Stimulated activated naive CD8-positive, alpha-beta T cell treated with anti-CD3 and anti-CD28 coated beads, Interleukin-15, Interleukin-2, amounts not matched to agents 100 ng/mL and 50 ng/mL, for 24 hours (primary cell): Measurements from ENCODE around the gene SFXN2.
A peak's percentile ranks its signal among the peaks of the same experiment; 100 is the strongest.

Source experiments
- H3K27ac Mint-ChIP-seq: one replicate; pipeline ENCODE4 v1.8.0; 2021; ENCODE audit warnings: mild to moderate bottlenecking, mixed read lengths
- H3K27me3 Mint-ChIP-seq: one replicate; pipeline ENCODE4 v1.8.0; 2021; ENCODE audit warnings: mixed read lengths
- H3K36me3 Mint-ChIP-seq: one replicate; pipeline ENCODE4 v1.8.0; 2021; ENCODE audit warnings: low read depth, mixed read lengths
- H3K4me1 Mint-ChIP-seq: one replicate; pipeline ENCODE4 v1.8.0; 2021; ENCODE audit warnings: low read depth, mixed read lengths
- H3K4me3 Mint-ChIP-seq: one replicate; pipeline ENCODE4 v1.8.0; 2021; ENCODE audit warnings: mild to moderate bottlenecking, mixed read lengths
- H3K9me3 Mint-ChIP-seq: one replicate; pipeline ENCODE4 v1.8.0; 2021; ENCODE audit warnings: mixed read lengths

The SFXN2 gene

DNA sequence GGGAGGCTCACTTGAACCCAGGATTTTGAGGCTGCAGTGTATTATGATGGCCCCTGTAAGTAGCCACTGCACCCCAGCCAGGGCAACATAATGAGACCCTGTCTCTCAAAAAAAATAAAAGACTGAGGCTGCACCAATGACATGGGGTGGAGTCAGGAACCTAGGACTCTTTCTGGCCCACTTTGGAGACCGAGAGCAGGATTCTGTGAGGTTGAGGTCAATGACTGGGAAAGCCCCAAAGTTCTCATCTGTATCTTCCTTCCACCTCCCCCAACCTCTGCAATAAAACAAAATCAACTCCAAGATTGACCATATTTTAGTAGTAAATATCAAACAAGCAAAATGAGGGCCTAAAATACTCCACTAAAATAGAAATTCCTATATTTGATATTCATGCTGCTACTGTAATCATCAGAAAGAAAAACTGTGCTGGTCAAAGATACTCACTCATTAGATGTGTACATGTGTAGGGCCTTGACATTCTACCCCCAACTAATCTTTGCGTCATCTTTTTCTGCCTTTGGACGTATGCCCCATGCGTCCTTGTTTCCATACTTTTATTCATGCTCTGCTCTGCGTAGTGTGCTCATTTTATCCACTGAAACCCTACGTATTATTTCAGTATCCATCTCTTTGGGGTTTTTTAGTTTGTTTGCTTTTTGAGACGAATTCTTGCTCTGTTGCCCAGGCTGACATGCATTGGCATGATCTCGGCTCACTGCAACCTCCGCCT lies 53.2 kb downstream of the SFXN2 start:
- Mint-ChIP-seq H3K27ac (no peak overlapping the region), H3K4me3 (no peak overlapping the region), H3K9me3 (no peaks in the 10 kb centered on the region), H3K4me1 (peaks cover 67% of the 10 kb centered on the region), H3K27me3 (no peaks in the 10 kb centered on the region), H3K36me3 (peaks cover 36% of the 10 kb centered on the region)

DNA sequence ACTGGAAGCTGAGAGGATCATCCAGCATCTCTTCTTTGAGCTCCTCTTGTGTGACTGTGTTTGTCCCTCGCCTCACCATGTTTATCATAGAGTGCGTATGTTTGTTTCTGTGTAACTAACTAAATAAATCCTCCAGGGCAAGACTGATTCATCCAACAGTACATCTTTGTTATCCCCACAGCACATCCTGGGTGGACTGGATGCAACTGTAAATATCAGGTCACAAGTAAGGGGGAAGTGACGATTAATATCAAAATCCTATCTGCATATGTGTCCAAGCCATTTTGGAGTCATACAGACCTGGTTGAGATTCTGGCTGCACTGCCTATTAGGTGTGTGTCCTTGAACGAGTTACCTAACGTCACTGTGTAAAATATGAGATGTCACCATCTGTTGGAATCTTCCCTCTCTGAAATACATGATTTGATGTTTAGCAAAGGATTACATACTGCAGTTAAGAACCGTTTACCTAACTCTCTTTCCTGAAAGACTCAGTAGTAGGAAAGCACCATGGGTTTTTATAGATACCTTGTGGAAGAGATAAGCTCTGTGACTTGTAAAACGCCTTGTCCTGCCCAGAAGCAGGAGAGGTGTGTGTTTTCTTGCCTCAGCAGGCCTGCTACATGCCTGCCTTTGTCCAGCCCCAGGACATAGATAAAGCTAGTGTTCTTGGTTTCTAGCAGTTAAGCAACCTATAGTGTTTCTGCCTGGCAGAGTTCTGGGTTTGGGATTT lies 55.1 kb downstream of the SFXN2 start:
- no peaks in the 10 kb centered on the region for H3K27me3 Mint-ChIP-seq
- H3K9me3 Mint-ChIP-seq, result no peaks in the 10 kb centered on the region
- peaks cover 21% of the 10 kb centered on the region for H3K36me3 Mint-ChIP-seq
- no peak overlapping the region for H3K27ac Mint-ChIP-seq
- no peak overlapping the region for H3K4me3 Mint-ChIP-seq
- H3K4me1 Mint-ChIP-seq, result peaks cover 76% of the 10 kb centered on the region

DNA sequence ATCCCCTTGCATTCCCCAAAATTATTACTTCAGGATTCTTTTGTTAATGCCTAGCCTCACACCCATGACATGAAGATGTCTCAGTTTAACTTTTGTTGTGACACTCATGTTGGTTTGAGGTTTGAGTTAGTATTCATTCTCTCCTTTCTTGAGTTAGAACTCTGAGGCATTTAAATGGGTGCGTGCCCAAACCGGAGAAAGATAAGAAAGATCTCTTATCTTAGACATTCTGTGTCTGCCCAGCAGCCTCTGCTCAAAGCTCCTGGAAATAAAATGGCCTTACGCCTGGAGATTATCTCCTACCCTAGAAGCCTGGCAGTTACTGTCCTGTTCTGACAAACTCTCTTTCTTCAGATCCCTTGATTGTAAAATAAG lies 55.7 kb downstream of the SFXN2 start:
- Mint-ChIP-seq H3K27me3 (no peaks in the 10 kb centered on the region), H3K36me3 (peaks cover 20% of the 10 kb centered on the region), H3K4me3 (no peak overlapping the region), H3K27ac (peak overlapping the region; percentile 17), H3K4me1 (peaks cover 79% of the 10 kb centered on the region), H3K9me3 (no peaks in the 10 kb centered on the region)

DNA sequence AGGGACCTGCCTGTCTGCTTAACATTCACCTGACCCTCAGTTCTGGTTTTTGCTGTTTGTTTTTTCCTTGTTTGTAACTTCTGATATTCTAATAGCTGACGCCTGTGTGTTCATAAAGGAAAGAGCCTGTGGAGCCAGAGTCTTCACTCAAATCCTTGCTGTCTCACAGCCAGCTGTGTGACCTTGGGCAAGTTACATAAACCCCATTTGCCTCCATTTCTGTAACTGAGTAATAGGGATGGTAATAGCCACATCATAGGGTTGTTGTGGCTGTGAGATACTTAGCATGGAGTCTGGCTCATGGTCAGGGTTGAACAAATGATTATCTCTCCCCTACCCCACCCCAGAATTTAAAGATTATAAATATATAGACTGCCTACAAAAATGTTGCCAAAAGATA lies 56.4 kb downstream of the SFXN2 start:
- no peaks in the 10 kb centered on the region for H3K9me3 Mint-ChIP-seq

DNA sequence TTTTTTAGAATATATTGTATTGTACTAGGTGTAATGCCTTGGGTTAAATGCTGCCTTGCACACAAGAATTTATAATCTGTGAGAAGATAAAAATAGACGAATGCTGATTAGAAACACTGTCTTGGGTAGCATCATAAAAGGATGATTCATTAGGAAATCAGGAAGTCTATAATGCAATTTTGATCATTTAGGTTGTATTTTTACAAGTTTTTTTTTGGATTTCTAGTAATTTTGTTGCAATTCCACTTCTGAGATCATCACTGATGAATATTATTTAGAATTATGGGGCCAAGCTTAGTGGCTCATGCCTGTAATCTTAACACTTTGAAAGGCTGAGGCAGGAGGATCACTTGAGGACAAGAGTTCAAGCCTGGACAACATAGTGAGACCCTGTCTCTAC lies 58.9 kb downstream of the SFXN2 start:
- Mint-ChIP-seq H3K27me3 (no peaks in the 10 kb centered on the region), H3K4me1 (peaks cover 84% of the 10 kb centered on the region), H3K36me3 (peaks cover 11% of the 10 kb centered on the region), H3K4me3 (no peak overlapping the region), H3K9me3 (no peaks in the 10 kb centered on the region), H3K27ac (no peak overlapping the region)

More for the DNA sequence above, 56.4 kb downstream of the SFXN2 start:
- Mint-ChIP-seq H3K4me3 (no peak overlapping the region), H3K27ac (no peak overlapping the region), H3K27me3 (no peaks in the 10 kb centered on the region), H3K4me1 (peaks cover 79% of the 10 kb centered on the region), H3K36me3 (peaks cover 13% of the 10 kb centered on the region)

DNA sequence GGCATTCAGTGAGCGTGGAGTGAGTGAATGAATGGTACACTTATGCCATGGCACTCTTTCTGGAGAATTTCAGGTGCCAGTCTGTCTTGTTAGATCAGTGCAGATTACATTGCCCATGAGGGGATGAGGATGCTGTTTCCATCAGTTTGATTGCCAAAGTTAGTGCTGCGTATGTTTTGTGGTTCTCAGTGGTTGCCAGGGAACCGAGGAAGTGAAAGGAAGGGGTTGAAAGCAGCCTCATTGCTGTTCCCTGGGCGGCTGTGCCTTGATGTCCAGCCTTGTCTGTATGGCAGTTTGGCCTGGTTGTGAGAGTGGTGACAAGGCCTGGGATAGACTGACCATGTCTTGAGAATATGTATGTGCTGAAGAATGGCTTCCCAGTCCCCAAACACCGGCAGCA lies 59.5 kb downstream of the SFXN2 start:
- H3K4me1 Mint-ChIP-seq, result peaks cover 86% of the 10 kb centered on the region

DNA sequence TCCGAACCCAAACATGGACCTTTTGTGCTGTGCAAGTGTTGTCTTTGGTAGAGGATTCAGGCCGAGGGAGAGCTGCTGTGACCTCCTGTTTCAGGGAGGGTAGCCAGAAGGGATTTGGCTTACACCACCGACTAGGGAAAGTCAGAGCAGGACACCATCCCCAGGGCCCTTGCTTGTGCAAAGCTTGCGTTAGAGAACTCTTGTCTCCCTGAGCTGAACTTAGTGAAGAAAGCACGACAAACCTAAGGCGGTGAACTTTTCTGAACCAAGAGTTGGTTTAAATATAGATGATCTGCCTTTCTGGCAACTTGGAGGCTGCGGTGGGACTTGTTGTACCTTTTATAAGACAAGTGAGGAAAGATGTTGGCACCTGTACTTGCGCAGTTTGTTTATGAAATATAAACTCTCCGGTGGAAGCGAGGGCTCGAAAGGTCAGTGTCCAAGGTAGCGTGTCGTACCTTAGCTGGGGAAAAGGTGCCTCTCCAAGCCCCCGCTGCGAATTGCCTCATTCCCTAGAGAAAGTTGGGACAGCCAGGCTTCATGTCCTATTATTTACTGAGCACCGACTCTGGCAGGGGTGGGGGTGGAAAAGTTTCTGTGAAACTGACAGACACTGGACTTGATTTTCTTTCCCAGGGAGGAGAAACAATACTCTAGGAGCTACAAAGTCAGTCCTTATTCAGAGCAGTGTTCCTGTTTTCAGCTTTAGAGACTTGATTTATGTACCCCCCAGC lies 60.9 kb downstream of the SFXN2 start:
- Mint-ChIP-seq H3K4me3 (no peak overlapping the region), H3K4me1 (peaks cover 73% of the 10 kb centered on the region), H3K9me3 (no peaks in the 10 kb centered on the region), H3K27me3 (no peaks in the 10 kb centered on the region), H3K27ac (no peak overlapping the region), H3K36me3 (peaks cover 4% of the 10 kb centered on the region)

More for the DNA sequence above, 59.5 kb downstream of the SFXN2 start:
- Mint-ChIP-seq H3K27me3 (no peaks in the 10 kb centered on the region), H3K27ac (no peak overlapping the region), H3K9me3 (no peaks in the 10 kb centered on the region), H3K36me3 (peaks cover 11% of the 10 kb centered on the region), H3K4me3 (no peak overlapping the region)

DNA sequence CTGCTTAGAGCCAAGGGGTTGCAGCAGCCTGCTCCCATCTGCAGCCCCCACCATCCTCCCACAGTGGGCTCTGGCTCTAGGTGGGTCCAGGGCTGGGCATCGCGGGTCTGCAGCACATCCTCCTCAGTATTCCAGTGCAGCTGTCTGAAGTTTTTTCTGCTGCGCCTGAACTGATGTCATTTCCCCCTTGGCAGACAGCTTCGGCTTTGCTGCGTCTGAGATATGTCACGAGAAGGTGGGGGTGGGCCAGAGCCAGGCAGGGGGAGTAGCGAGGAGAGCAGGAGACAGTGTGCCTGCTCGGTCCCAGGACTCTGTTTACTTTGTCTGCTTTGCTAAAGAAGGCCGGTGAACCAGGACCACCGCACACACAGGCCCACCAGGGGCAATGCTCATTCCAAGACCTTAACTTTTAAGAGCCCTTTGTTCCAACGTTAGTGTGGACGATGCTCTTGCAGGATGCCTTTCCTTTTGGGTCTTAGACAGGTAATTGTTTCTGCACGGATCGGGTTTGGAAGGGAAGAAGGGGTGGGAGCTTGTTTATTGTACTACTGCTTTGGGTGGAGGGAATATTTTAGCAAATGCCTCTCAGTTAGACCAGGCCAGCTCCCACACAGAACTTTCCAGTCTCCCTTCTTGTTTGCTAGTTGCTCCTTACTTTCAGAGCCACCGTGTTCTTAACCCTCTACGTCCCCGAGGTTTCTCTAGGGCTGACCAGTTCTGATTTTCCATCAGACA lies 61.7 kb downstream of the SFXN2 start:
- Mint-ChIP-seq H3K36me3 (peaks cover 4% of the 10 kb centered on the region), H3K27me3 (no peaks in the 10 kb centered on the region), H3K4me1 (peaks cover 68% of the 10 kb centered on the region), H3K9me3 (no peaks in the 10 kb centered on the region), H3K27ac (peak overlapping the region; percentile 74), H3K4me3 (peak overlapping the region; percentile 47)

DNA sequence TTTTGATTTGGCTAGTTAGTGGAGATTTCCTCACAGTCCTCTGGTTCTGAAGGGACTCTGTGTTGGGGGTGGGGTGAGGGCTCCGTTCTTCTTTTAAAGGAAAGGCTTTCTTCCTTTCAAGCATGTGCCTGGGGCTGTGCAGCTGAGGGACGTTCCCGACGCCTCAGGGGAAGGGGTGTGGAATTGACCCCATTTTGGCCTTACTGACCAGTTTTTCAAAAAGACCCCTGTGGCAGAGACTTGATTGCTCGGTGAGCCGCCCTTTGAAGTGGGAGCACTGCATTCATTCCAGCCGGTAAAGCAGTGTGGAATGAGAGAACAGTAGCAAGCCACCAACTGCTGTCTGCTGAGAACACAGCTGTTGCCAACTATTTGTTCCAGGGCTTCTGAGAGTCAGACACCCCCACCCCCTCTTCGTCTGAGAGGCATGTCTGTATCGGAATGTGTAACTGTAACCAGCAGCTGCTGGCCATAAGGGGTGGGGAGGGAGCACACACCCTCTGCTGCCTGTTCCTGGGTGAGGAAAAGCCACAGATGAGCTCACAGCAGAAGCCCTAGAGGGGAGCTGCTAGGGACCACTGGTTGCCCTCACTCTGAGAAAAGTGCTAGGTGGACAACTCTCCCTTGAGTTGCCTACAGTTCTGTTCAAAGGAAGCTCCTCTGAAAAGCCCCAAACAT lies 62.5 kb downstream of the SFXN2 start:
- H3K4me3 Mint-ChIP-seq, result no peak overlapping the region
- no peaks in the 10 kb centered on the region for H3K27me3 Mint-ChIP-seq
- peaks cover 66% of the 10 kb centered on the region for H3K4me1 Mint-ChIP-seq
- peak overlapping the region; percentile 74 for H3K27ac Mint-ChIP-seq
- no peaks in the 10 kb centered on the region for H3K9me3 Mint-ChIP-seq
- H3K36me3 Mint-ChIP-seq, result peaks cover 4% of the 10 kb centered on the region

DNA sequence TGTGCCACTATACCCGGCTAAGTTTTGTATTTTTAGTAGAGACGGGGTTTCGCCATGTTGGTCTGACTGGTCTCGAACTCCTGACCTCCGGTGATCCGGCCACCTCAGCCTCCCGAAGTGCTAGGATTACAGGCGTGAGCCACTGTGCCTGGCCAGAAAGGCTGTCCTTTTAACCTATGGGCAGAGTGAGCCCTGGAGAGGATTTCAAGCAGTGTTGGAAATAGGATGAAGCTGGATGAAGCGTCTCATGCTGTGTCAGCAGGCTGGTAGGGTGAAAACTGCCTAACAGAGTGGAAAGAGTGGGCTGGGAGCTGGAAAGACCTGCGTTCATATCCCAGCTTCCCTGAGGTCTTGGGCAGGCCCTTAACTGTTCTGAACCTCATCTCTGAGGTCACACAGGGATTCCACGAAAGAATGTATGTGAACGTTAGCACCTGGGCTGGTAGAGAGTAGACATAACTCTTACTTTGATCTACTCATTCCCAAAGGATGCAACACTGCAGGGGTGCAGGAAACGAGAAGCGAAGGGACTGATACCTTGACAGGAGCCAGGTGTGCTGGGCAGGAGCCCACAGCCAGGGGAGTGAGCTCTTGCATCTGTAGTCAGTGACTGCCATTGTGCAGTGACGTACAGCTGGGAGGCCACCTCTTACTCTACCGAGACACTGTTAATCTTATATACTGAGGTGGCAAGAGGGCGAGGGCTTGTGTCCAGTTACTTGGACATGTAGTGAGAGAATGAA lies 63.4 kb downstream of the SFXN2 start:
- H3K9me3 Mint-ChIP-seq, result no peaks in the 10 kb centered on the region
- peaks cover 8% of the 10 kb centered on the region for H3K36me3 Mint-ChIP-seq
- H3K4me3 Mint-ChIP-seq, result no peak overlapping the region
- no peaks in the 10 kb centered on the region for H3K27me3 Mint-ChIP-seq
- no peak overlapping the region for H3K27ac Mint-ChIP-seq
- H3K4me1 Mint-ChIP-seq, result peaks cover 62% of the 10 kb centered on the region

DNA sequence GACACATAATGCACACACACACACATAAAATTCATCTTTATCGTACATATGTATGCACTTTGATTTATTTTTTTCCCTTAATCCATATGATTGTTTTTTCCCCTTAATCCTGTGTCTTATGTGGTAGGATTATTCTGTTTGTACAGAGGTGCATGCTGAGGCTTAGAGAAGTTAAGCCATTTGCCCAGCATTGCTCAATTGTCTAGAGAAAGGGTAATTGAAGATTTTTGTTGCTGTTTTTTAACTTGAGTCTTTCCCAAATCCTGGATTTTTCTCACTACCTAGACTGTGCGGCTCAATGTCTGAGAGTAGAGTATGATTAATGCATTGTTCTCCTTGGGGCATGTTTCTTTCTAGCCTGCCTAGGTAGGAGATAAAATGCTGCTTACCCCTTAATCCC lies 64.3 kb downstream of the SFXN2 start:
- H3K36me3 Mint-ChIP-seq, result peaks cover 9% of the 10 kb centered on the region
- H3K27ac Mint-ChIP-seq, result no peak overlapping the region
- H3K4me1 Mint-ChIP-seq, result peaks cover 62% of the 10 kb centered on the region
- no peak overlapping the region for H3K4me3 Mint-ChIP-seq
- H3K9me3 Mint-ChIP-seq, result no peaks in the 10 kb centered on the region
- H3K27me3 Mint-ChIP-seq, result no peaks in the 10 kb centered on the region

DNA sequence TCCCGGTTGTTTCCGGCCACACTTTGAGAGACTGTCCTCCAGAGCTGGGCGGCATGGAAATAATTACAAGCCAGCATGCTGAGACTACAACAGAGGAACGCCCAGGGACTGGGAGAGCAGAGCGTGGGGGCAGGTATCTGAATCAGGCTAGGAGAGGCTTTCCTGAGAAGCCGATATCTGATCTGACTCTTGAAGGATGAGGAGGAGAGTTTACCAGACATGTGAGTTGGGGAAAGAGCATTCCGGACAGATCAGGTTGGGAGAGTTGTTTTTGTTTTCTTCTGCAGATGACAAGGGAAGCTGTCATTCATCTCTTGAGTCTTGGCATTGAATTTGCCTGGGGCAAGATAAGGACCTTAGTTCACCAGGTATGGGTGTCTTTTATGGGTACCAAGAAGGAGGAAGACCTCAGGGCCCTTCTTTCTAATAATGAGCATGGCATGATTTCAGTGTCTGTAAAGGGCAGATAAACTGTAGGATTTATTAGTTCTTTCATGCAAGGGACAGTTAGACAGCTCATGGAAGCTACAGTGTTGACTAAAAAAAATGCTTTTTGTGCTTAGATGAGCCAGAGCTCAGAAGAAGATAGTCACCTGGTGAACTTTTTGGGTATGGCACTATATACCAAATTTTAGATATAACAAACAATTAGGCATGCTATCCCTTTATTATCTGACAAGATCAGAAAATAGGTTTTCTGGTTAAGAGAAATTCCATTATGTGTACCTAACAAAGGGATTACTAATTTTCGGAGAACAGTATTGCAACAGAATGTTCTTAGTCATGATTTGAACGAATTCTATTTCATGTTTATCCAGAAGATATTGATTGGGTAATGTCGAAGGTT lies 65.5 kb downstream of the SFXN2 start:
- Mint-ChIP-seq H3K27ac (no peak overlapping the region), H3K36me3 (peaks cover 5% of the 10 kb centered on the region), H3K9me3 (no peaks in the 10 kb centered on the region), H3K27me3 (no peaks in the 10 kb centered on the region), H3K4me1 (peaks cover 54% of the 10 kb centered on the region), H3K4me3 (no peak overlapping the region)

DNA sequence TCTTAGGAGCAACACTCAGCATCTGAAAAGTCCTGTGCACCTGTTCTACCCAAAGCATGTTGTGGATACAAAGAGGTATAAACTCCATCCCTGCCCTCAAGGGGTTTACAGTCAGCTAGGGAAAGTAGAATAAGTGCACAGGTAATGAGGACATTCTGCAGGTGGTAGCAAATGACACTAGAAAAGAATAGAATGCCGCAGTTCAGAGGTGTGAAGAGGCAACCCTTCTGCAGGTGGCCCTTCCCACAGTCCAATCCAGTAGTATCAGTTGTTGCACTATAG lies 66.0 kb downstream of the SFXN2 start:
- Mint-ChIP-seq H3K4me1 (peaks cover 53% of the 10 kb centered on the region), H3K36me3 (peaks cover 5% of the 10 kb centered on the region), H3K27me3 (no peaks in the 10 kb centered on the region), H3K4me3 (no peak overlapping the region), H3K9me3 (no peaks in the 10 kb centered on the region), H3K27ac (no peak overlapping the region)
